ENCODE measurements around the gene SF3A1. TPM values are rescaled to one million over a fixed set of nuclear protein-coding genes. Genes with fewer than 3 reads are reported as not detected.
A peak's percentile ranks its signal among the peaks of the same experiment; 100 is the strongest.

The SF3A1 gene
- total RNA-seq, 1 experiment from 2014 or later = 230 TPM

DNA sequence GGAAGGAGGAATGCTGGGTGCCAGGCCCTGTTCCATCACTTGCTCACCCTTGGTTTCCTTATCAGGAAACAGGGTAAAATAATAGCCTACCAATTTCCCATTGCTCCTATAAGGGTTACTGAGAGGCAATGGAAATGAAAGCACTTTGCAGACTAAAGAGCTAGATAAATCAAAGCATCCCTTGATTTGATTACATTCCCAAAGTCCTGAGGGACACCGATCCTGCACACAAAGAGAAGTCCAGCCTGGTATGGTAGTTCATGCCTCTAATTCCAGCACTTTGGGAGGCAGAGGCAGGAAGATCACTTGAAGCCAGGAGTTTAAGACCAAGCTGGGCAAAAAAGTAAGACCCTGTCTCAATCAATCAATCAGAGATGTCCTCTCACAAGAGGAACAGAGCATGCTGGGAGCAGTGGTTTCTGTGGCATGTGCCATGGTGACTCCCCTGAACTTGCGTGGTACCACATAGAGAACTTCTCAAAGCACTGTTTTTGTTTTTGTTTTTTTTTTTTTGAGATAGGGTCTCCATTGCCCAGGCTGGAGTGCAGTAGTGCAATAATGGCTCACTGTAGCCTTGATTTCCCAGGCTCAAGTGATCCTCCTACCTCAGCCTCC, 40.6 kb downstream of the SF3A1 start:
- no peaks in the 10 kb centered on the region for H4K20me1 ChIP-seq (ENCODE audit: insufficient read depth)
- intact Hi-C loops (cut with micrococcal nuclease) = no loop called here
- no peaks in the 10 kb centered on the region for H3K9me2 ChIP-seq (ENCODE audit: insufficient read depth)
- no peak overlapping the region for H2AFZ ChIP-seq (ENCODE audit: low read depth, low read length, poor library complexity, severe bottlenecking)
- BruUV-seq (replicated peaks) = no TSS peak
- no peaks in the 10 kb centered on the region for H3K9me3 ChIP-seq (ENCODE audit: control insufficient read depth in 1 of 2, insufficient read depth in 1 of 2, low read depth in 1 of 2, low read length in 2 of 2)
- ChIA-PET POLR2A (no interaction called here), RAD21 (ENCODE audit: low non-redundant PET in 1 of 2, low total read pairs in 2 of 2, uncharacterized antibody in 2 of 2, unreplicated experiment in 2 of 2) (no interaction called here), CTCF (no interaction called here)
- H3K4me1 ChIP-seq (ENCODE audit: control insufficient read depth in 1 of 2, insufficient read depth in 2 of 2, low read length in 2 of 2) = peaks cover 30 to 49% of the 10 kb centered on the region in 2 experiments
- no peak for ATAC-seq
- H3K9ac ChIP-seq (ENCODE audit: low read length) = no peak overlapping the region
- peaks cover 8% of the 10 kb centered on the region; the same call in 1 of the 2 replicates for H3K79me2 ChIP-seq (ENCODE audit: insufficient read depth, low read length)
- H3K27me3 ChIP-seq (ENCODE audit: insufficient read depth, low read length) = no peaks in the 10 kb centered on the region
- no peak for TF ChIP-seq ELF1 (IDR thresholded peaks at IDR 0.05; ENCODE audit: borderline replicate concordance, low read depth)
- no peak for TF ChIP-seq POLR2AphosphoS5 (IDR thresholded peaks at IDR 0.05; ENCODE audit: low read depth, low read length)
- no peak overlapping the region for H3K27ac ChIP-seq (ENCODE audit: low read depth, low read length)
- no peak overlapping the region for H3K4me3 ChIP-seq (replicated peaks in 1 of 2; ENCODE audit: low read depth in 1 of 2, low read length in 2 of 2)
- H3K36me3 ChIP-seq (ENCODE audit: control insufficient read depth in 1 of 2, insufficient read depth in 2 of 2, low read length in 2 of 2) = no peaks in the 10 kb centered on the region
- no peak overlapping the region for H3K4me2 ChIP-seq (ENCODE audit: low read length)
- DNase-seq (ENCODE audit: low read depth, low spot score) = no peak

DNA sequence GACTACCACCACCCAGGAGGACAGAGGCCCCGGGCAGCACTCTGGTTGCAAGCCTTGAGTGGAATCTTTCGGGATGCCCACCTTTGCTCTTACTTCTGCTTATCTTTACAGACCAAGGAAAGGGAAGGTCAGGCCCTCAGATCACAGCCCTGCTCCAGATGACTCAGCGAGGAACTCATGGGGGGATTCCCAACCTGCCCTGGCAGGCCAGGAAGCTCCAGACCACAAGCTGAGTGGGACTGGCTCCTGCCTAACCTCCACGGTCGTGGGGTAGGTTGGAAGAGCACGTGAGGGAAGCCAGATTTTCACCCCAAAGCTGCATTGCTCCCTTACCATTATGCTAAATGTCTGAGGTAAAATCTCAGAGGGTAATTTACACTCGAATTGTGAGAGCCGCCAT, 41.8 kb downstream of the SF3A1 start:
- no peaks in the 10 kb centered on the region for H3K9me2 ChIP-seq (ENCODE audit: insufficient read depth)
- H3K9me3 ChIP-seq (ENCODE audit: control insufficient read depth in 1 of 2, insufficient read depth in 1 of 2, low read depth in 1 of 2, low read length in 2 of 2) = no peaks in the 10 kb centered on the region
- peaks cover 8% of the 10 kb centered on the region; the same call in 1 of the 2 replicates for H3K79me2 ChIP-seq (ENCODE audit: insufficient read depth, low read length)
- no peaks in the 10 kb centered on the region for H3K36me3 ChIP-seq (ENCODE audit: control insufficient read depth in 1 of 2, insufficient read depth in 2 of 2, low read length in 2 of 2)
- no peak for DNase-seq (ENCODE audit: low read depth, low spot score)
- ChIA-PET RAD21 (ENCODE audit: low non-redundant PET in 1 of 2, low total read pairs in 2 of 2, uncharacterized antibody in 2 of 2, unreplicated experiment in 2 of 2) (no interaction called here), POLR2A (no interaction called here), CTCF (interaction anchor here (0.7 kb wide), 1 partner anchor 13 kb away, joined by 3 read pairs; no protein-coding TSS in a partner anchor)
- no TSS peak for BruUV-seq (replicated peaks)
- no peak overlapping the region for H2AFZ ChIP-seq (ENCODE audit: low read depth, low read length, poor library complexity, severe bottlenecking)
- no peaks in the 10 kb centered on the region for H4K20me1 ChIP-seq (ENCODE audit: insufficient read depth)
- H3K27ac ChIP-seq (ENCODE audit: low read depth, low read length) = no peak overlapping the region
- peaks cover 31 to 60% of the 10 kb centered on the region in 2 experiments for H3K4me1 ChIP-seq (ENCODE audit: control insufficient read depth in 1 of 2, insufficient read depth in 2 of 2, low read length in 2 of 2)
- TF ChIP-seq SP1 (IDR thresholded peaks at IDR 0.05; ENCODE audit: low read depth) (no peak), CEBPB (IDR thresholded peaks at IDR 0.05; ENCODE audit: low read depth) (no peak), POLR2AphosphoS5 (IDR thresholded peaks at IDR 0.05; ENCODE audit: low read depth, low read length) (no peak), ZNF274 (IDR thresholded peaks at IDR 0.05; ENCODE audit: low read depth, low read length) (no peak), TCF7L2 (IDR thresholded peaks at IDR 0.05; ENCODE audit: borderline replicate concordance, extremely low read depth, insufficient read depth, insufficient read length) (no peak), EZH2 (IDR thresholded peaks at IDR 0.05) (no peak), RAD21 (IDR thresholded peaks at IDR 0.05; ENCODE audit: low read depth) (no peak), ZFX (IDR thresholded peaks at IDR 0.05) (no peak)
- TF ChIP-seq, protein P1, sequence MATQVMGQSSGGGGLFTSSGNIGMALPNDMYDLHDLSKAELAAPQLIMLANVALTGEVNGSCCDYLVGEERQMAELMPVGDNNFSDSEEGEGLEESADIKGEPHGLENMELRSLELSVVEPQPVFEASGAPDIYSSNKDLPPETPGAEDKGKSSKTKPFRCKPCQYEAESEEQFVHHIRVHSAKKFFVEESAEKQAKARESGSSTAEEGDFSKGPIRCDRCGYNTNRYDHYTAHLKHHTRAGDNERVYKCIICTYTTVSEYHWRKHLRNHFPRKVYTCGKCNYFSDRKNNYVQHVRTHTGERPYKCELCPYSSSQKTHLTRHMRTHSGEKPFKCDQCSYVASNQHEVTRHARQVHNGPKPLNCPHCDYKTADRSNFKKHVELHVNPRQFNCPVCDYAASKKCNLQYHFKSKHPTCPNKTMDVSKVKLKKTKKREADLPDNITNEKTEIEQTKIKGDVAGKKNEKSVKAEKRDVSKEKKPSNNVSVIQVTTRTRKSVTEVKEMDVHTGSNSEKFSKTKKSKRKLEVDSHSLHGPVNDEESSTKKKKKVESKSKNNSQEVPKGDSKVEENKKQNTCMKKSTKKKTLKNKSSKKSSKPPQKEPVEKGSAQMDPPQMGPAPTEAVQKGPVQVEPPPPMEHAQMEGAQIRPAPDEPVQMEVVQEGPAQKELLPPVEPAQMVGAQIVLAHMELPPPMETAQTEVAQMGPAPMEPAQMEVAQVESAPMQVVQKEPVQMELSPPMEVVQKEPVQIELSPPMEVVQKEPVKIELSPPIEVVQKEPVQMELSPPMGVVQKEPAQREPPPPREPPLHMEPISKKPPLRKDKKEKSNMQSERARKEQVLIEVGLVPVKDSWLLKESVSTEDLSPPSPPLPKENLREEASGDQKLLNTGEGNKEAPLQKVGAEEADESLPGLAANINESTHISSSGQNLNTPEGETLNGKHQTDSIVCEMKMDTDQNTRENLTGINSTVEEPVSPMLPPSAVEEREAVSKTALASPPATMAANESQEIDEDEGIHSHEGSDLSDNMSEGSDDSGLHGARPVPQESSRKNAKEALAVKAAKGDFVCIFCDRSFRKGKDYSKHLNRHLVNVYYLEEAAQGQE (IDR thresholded peaks at IDR 0.05; ENCODE audit: low read depth) = no peak
- TF ChIP-seq, protein P2, sequence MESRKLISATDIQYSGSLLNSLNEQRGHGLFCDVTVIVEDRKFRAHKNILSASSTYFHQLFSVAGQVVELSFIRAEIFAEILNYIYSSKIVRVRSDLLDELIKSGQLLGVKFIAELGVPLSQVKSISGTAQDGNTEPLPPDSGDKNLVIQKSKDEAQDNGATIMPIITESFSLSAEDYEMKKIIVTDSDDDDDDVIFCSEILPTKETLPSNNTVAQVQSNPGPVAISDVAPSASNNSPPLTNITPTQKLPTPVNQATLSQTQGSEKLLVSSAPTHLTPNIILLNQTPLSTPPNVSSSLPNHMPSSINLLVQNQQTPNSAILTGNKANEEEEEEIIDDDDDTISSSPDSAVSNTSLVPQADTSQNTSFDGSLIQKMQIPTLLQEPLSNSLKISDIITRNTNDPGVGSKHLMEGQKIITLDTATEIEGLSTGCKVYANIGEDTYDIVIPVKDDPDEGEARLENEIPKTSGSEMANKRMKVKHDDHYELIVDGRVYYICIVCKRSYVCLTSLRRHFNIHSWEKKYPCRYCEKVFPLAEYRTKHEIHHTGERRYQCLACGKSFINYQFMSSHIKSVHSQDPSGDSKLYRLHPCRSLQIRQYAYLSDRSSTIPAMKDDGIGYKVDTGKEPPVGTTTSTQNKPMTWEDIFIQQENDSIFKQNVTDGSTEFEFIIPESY (IDR thresholded peaks at IDR 0.05; ENCODE audit: extremely low read depth, insufficient replicate concordance, low read length) = no peak
- no peak overlapping the region; a peak in 1 of 4 replicates for H3K4me3 ChIP-seq (replicated peaks in 1 of 2; ENCODE audit: low read depth in 1 of 2, low read length in 2 of 2)
- H3K9ac ChIP-seq (ENCODE audit: low read length) = no peak overlapping the region; the same call in 1 of the 2 replicates
- peak overlapping the region; percentile 46 for H3K4me2 ChIP-seq (ENCODE audit: low read length)
- ATAC-seq = no peak
- intact Hi-C loops (cut with micrococcal nuclease) = no loop called here
- H3K27me3 ChIP-seq (ENCODE audit: insufficient read depth, low read length) = no peaks in the 10 kb centered on the region
